Activated effector memory CD4-positive, alpha-beta T cell treated with Interleukin-2 at 50 U/mL for 16 hours (primary cell): ENCODE measurements around the gene SPRED3.
"Not testable (repeated sequence)": the region's sequence is repeated elsewhere in the genome, so short reads cannot be mapped to it uniquely, and the experiment has no call there.

Source experiments
- DNase-seq: peaks from one replicate; pipeline ENCODE4 v3.0.0-alpha.2; 2020

Gene SPRED3, protein sequence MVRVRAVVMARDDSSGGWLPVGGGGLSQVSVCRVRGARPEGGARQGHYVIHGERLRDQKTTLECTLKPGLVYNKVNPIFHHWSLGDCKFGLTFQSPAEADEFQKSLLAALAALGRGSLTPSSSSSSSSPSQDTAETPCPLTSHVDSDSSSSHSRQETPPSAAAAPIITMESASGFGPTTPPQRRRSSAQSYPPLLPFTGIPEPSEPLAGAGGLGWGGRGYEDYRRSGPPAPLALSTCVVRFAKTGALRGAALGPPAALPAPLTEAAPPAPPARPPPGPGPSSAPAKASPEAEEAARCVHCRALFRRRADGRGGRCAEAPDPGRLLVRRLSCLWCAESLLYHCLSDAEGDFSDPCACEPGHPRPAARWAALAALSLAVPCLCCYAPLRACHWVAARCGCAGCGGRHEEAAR

DNA sequence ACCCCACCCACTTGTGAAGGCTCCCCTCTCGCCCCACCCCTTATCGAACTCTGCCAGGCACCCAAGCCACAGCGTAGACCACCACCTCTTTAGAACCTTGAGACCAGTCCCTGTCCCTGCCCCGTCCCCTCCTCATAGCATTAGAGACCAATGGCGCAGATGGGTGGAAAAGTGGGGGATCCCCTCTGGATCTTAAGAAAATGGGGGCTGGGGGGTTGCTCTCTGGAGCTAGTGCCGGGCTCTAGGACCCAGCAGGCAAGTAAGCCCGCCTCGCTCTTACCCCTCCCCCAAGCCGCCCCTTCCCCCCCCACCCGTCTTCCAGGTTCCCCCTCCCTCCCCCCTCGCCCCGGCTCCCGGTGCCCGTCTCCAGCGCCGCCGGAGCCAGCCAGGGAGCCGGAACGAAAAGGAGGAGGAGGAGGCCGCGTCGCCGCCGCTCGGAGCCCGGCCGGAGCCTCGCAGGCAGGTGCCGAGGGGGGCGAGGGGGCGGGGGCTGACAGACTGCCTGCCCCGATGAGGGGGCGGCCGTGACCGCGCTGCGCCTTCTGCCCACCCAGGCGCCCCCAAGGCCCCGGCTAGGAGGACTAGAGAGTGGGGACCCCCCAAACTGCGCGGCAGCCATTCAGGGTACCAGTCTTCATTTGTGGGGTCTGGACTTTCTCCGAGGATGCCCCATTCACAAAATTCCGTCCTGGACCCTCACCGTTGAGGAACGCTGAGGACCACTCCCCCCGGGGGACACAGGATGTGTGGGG is at the start of gene SPRED3:
Gene SPRED3 (plus strand): TSS at position 349 of the 752 bp plus-strand sequence. CDS start 1,606 bp downstream, outside the sequence.
- DNase-seq: no peak

DNA sequence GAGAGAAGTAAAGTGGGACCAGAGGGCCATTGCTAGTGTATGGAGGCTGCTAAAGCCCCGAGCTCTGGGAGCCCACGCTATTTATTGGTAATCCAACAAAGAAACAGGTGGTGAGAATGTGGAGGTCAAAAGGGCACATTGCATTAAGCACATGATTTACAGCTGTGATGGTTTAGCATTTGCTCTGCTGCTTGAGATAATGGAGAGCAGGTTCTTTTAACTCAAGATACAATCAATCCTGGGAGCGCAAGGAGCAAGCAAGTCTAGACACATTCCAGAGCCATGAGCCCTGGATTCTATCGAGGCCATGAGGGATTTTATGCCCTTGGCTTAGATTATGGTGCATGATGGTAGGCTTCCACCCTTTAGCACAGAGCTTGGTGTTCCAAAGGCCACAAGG is 49.5 kb upstream of the SPRED3 start:
- DNase-seq: not testable (repeated sequence)

DNA sequence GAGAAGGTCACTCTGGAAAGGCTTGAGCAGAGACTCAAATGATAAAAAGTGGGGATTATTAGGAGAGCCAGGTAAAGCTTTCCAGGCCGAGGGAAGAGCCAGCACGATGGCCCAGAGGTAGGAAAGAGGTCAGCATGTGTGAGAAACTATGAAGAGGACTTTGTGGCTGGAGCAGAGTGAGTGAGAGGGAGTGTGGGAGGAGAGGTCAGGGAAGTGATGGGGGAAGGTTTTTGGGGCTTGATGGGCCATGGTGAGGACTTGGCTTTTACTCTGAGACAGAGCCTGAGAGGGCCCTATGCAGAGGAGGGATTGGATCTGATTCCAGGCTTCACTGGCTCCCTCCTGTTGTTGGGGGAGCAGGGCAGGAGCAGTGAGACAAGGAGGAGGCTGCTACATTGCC is 47.6 kb upstream of the SPRED3 start:
- no peak for DNase-seq

DNA sequence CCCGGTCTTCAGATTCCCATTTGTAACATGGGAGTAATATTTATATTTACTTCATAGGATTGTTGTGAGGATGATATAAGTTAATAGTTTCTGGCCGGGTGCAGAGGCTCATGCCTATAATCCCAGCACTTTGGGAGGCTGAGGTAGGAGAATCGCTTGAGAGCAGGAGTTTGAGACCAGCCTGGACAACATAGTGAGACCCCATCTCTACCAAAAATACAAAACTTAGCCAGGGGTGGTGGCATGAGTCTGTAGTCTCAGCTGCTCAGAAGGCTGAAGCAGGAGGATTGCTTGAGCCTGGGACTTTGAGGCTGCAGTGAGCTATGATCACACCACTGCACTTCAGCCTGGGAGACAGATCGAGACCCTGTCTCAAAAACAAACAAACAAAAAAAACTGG is 41.7 kb upstream of the SPRED3 start:
- no peak for DNase-seq

DNA sequence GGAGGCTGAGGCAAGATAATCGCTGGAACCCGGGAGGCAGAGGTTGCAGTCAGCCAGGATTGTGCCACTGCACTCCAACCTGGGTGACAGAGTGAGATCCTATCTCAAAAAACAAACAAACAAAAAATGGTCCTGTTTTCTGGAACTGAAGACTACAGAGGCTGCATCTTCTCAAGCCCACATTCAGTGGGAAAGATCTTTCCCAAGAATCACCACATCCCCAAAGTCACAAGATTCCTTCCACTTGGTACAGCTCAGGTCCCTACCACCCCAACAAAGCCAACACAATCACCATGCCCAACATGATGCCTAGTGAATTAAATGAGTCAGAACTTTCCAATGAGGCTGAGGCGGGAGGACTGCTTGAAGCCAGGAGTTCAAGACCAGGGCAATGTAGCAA is 37.6 kb upstream of the SPRED3 start:
- no peak for DNase-seq

DNA sequence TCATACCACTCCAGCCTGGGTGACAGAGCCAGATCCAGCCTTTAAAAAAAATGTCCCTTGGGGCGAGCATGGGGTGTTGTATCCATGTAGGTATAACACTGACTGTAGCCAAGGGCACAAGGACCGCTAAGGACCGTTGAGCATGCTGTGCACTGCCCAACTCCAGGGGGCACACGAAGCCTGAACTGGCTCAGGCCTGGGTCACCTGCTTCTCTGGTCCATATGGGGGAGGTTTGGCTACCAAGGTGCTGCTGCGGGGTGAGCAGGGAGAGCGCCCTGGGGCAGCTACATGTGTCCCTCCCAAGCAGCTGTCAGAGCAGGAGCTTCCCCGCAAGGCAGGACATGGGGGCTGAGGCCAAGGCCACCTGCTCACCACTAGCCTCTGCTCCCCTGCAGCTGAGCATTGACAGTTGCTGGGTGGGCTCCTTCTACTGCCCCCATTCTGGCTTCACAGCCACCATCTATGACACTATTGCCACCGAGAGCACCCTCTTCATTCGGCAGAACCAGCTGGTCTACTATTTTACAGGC is 36.6 kb upstream of the SPRED3 start:
- DNase-seq: no peak

DNA sequence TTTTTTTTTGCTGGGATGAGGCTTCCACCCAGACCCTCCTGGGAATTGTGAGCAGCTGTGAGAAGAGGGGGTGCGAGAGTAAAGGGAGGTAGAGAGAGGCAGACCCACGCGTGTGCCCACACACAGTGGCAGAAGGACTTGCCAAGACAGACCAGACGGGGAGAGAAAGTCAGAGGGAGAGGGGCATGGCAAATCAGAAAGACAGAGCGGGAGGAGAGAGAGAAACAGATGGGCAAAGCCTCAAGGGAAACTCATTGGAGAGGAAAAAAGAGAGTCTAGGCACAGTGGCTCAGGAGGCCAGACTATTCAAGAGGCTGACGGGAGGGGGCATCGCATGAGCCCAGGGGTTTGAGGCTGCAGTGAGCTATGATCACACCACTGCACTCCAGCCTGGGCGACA is 35.9 kb upstream of the SPRED3 start:
- no peak for DNase-seq

DNA sequence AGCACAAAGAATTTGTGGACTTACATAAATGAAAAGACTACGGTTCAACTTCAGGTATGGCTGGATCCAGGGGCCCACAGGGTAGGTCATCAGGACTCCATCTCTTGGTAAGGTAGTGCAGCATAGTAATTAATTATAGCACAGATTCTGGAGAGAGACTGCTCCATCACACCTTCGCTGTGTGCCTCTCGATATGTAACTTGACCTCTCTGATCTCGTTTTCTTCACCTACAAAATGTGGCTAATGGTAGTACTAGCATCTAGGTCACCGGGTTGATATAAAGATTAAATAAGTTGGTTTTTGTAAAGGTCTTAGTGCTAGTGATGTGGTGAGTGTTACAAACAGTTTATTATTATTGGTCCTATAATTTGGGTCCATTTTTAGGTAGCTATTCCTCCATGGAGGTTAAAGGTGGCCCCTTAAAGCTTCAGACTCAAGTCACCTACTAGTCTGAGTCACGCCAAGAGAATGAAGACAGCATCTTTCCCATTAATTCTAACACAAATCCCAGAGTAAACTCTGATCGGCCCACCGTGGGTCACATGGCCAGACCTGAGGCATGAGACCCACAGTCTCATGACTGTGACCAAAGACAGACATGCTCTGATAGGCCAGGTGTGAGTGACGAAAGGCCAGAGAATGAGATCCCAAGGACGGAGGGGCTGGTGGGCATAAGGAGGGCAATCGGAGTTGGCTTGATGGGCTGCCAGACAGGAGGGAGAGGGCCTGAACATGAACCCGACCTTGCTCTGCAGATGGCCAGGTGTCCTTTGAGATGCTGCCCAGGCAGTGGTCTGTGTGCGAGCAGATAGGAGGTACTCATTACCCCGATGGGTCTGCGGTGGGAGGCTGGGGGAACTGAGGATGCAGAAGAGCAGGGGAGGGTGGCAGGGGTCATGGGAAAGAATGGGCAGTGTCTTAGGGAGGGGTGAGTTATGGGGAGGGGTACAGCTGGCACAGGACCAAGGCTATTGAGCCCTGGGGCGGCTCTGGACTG is 32.5 kb upstream of the SPRED3 start:
- DNase-seq: no peak

DNA sequence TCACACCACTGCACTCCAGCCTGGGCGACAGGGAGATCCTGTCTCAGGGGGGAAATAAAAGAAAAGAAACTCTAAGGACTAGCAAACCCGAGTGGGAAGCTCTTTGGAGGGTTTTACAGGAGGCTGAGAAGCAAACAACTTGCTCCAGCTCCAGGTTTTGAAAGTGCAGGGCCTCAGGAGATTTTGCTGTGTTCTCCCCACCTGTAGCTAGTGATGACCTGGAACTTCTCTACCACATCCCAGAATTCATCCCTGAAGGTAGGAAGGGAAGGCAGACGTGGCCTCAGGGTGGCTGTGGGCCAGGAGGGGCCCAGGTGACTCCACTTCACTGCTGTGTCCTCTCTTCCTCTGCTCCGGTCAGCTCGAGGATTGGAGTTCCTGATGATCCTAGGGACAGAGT is 30.4 kb upstream of the SPRED3 start:
- no peak for DNase-seq

DNA sequence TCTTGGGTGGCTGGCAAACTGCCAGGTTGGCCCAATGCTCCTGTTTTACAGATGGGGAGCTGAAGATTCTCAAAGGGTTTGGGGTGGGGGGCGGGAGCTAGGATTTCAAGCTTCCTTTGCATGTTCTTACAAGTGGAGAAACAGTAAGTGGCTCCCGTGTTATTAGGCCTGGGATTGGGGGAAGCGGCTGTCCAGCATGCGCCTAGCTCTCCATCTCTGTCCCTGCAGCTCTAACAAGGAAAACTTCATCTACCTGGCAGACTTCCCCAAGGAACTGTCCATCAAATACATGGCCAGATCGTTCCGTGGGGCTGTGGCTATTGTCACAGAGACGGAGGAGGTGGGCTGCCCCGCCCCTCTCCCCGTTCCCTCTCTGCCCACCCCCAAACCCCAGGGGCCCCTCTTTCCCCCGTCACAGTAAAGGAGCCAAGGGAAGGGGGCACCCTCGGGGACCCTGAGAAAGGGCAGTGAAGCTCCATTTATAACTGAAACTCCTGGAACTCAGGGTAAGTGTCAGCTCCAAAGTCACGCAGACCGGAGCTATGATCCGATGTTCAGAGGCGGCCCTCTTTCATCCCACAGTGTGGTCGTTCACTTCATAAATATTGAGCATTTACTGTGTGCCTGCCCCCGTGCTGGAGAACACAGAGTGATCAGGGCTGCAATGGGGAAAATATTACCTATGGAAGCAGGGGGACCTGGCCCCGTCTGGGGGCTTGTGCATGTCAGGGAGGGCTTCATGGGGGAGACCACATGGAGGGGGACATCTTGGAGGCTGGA is 29.1 kb upstream of the SPRED3 start:
- DNase-seq: no peak

DNA sequence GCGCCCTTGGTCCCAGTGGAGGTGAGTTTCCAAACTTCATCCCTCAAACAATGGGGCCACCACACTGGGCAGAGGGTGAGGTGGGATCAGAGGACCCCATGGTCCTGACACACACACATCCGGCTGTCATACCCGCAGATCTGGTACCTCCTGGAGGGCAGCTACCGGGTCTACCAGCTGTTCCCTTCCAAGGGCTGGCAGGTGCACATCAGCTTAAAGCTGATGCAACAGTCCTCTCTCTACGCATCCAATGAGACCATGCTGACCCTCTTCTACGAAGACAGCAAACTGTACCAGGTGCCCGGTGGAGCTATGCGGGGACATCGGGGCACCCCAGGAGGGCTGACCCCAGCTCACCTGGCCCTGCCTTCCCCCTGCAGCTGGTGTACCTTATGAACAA is 28.1 kb upstream of the SPRED3 start:
- no peak for DNase-seq

DNA sequence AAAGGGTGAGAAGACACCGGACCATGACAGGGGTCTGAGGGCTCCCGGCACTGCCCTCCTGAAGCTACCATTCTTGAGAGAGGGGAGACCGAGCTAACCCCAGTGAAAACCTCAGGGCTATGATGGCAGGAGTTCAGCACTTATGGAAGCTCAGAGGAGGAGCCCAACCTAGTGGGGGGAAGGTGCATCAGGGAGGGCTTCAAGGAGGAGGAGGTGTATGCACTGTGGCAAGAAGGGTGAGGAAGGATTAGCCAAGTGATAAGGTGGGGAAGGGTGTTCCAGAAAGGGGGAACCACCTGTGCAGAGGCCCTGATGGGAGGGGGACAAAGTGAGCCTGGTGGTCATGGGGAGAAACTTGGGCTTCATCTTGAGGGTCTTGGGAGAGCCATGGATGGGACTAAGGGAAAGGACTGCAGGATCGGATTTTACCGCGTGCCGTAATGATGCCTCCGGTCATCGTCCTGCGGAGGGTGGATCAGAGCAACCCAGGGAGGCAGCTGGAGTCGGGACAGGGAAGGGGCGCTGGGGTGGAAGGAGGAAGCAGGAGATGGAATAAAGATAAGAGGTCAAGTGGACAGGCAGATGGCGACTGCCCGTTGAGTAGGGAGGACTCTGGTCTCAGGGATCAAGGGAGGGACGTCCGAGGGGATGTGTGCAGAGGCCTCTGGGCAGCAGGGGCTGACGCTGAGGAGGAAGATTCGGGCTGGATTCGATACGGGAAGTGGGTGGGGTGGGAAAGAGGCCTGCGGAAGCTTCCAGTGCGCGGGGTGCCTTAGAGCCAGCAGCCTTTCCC is 27.5 kb upstream of the SPRED3 start:
- DNase-seq: no peak

DNA sequence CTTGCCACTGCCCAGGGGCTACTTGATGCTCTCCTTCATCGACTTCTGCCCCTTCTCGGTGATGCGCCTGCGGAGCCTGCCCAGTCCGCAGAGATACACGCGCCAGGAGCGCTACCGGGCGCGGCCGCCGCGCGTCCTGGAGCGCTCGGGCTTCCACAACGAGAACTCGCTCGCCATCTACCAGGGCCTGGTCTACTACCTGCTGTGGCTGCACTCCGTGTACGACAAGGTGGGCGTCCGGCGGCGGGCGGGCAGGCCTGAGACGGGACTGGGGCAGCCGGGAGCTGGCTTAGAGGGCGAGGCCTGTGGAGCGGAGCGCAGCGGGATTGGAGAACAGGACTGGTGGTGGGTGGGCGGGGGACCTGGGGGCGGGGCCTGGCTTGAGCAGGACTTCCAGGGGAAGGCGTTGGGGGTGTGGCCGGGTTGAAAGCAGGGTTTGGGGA is 26.8 kb upstream of the SPRED3 start:
- DNase-seq: peak; percentile 44

DNA sequence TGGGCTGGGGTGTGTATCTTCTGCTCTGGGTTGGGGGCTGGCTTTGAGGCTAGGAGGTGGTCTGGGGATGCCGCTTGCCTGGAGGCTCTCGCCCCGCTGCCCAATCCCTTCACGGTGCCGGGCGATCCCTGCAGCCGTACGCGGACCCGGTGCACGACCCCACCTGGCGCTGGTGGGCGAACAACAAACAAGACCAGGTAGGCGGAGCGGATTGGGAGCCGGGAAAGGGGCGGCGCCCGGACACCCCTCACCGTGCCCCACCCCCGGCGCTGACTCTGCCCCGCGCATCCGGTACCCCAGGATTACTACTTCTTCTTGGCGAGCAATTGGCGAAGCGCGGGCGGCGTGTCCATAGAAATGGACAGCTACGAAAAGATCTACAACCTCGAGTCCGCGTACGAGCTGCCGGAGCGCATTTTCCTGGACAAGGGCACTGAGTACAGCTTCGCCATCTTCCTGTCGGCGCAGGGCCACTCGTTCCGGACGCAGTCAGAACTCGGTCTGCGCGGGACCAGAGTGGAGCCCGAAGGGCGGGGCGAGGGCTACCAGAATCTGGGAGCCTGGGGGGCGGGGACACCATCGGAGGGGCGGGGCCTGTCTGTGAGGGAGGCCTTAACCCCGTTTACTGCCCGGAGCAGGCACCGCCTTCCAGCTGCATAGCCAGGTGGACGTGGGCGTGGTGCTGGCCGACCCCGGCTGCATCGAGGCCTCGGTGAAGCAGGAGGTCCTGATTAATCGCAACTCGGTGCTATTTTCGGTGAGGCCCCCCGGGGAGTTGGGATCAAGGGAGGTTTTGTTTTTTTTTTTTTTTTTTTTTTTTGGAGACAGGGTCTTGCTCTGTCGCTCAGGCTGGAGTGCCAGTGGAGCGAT is 26.2 kb upstream of the SPRED3 start:
- DNase-seq: peak; percentile 64

DNA sequence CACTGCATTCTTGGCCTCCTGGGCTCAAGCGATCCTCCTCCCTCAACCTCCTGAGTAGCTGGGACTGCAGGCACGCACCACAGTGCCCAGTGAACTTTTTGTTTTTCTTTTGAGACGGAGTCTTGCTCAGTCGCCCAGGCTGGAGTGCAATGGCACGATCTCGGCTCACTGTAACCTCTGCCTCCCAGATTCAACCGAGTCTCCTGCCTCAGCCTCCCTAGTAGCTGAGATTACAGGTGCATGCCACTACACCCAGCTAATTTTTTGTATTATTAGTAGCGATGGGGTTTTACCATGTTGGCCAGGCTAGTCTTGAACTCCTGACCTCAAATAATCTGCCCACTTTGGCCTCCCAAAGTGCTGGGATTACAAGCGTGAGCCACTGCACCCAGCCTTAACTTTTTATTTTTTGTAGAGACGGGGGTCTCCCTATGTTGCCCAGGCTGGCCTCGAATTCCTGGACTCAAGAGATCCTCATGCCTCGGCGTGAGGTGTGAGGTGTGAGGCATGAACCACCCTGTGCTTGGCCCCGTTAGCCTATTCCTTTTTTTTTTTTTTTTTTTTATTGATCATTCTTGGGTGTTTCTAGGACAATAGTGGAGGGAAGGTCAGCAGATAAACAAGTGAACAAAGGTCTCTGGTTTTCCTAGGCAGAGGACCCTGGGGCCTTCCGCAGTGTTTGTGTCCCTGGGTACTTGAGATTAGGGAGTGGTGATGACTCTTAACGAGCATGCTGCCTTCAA is 25.4 kb upstream of the SPRED3 start:
- DNase-seq: not testable (repeated sequence)

DNA sequence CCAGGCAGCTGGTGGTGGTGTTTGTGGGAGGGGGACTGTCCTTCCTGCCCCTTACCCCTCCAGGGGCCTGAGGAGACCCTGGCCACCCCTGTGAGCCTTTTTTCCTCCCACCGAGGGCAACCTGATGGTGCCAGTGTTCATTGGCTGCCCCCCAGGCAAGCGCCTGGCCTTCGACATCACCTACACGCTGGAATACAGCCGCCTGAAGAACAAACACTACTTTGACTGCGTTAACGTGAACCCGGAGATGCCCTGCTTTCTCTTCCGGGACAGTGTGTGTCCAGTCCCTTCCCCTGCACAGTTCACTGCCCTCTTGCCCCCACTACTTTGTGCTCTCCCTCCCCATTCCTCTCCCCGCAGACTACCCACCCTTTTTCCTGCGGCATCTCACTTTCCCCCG is 21.5 kb upstream of the SPRED3 start:
- no peak for DNase-seq

DNA sequence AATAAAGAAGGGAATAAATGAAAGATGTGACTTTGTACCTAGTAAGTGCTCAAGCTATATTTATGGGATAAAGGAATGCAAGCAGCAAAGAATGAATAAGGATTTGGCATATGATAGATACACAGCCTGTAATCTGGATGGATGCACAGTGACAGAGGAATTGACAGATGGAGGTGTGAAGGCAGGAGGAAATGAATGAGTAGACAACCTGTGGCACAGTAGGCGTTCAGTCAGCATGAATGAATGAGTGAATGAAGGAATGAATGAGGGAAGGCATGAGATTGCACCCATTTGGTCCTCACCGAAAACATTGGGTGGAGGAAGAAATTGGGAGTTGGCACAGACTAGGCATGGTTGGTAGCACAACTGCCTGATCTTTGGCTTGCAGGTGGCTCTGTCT is 18.9 kb upstream of the SPRED3 start:
- DNase-seq: no peak

DNA sequence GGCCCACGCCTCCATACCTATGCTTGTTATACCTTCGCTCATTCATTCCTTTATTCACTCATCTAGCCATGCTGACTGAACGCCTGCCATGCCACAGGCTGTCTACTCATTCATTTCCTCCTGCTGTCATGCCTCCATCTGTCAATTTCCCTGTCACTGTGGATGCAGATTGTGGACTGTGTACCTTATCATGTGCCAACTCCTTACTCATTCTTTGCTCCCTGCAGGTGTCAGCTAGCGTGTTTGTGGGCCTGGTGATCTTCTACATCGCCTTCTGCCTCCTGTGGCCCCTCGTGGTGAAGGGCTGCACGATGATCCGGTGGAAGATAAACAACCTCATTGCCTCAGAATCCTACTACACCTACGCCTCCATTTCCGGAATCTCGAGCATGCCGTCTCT is 18.2 kb upstream of the SPRED3 start:
- DNase-seq: no peak

DNA sequence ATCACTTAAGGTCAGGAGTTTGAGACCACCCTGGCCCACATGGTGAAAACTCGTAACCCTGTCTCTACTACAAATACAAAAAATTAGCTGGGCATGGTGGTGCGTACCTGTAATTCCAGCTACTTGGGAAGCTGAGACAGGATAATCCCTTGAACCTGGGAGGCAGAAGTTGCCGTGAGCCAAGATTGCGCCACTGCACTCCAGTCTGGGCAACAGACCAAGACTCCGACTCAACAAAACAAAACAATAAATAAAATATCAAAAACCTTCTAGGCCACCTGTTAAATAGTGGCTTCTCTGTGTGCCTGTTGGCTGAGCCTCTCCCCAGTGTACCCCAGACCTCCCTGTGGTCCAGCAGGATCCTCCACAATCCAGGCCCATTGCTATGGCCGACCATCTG is 17.4 kb upstream of the SPRED3 start:
- DNase-seq: no peak
